SK-N-SH treated with all-trans-retinoic acid at 6 μM for 48 hours (cell line): ENCODE measurements around the gene HOXA4.

Experiments
- BACH2 ChIP-seq: fragments of 250-450 bp; sonication (Bioruptor Pico); IDR thresholded peaks from 2 replicates; pipeline ENCODE4 v1.9.0; 2021; ENCODE audit warnings: mild to moderate bottlenecking, borderline replicate concordance
- TSHZ2 ChIP-seq: fragments of 250-450 bp; sonication (Bioruptor Pico); IDR thresholded peaks from 2 replicates; pipeline ENCODE4 v1.5.0; 2020; ENCODE audit warnings: mild to moderate bottlenecking, moderate library complexity
- ZFP3 ChIP-seq: fragments of 250-450 bp; sonication (Bioruptor Pico); IDR thresholded peaks from 2 replicates; pipeline ENCODE4 v1.5.0; 2020; ENCODE audit warnings: mild to moderate bottlenecking, moderate library complexity
- ZNF565 ChIP-seq: fragments of 450-650 bp; formaldehyde crosslinking; conservative IDR thresholded peaks from 2 replicates; pipeline ENCODE4 v1.5.0; 2020; ENCODE audit warnings: low read depth, mild to moderate bottlenecking, moderate library complexity
- ZNF8 ChIP-seq: fragments of 450-650 bp; formaldehyde crosslinking; IDR thresholded peaks from 2 replicates; pipeline ENCODE4 v1.5.0; 2020; ENCODE audit warnings: mild to moderate bottlenecking, moderate library complexity
- TF ChIP-seq, protein P1 (sequence below): fragments of 250-450 bp; sonication (Bioruptor Pico); IDR thresholded peaks from 2 replicates; pipeline ENCODE4 v1.8.0; 2020; ENCODE audit warnings: mild to moderate bottlenecking, moderate library complexity, borderline replicate concordance
- TF ChIP-seq, protein P2 (sequence below): fragments of 250-450 bp; sonication (Bioruptor Pico); IDR thresholded peaks from 2 replicates; pipeline ENCODE4 v1.5.1; 2021; ENCODE audit warnings: mild to moderate bottlenecking, moderate library complexity
- TF ChIP-seq, protein P3 (sequence below): fragments of 250-450 bp; sonication (Bioruptor Pico); IDR thresholded peaks from 2 replicates; pipeline ENCODE4 v1.5.1; 2020; ENCODE audit warnings: low read depth, mild to moderate bottlenecking, moderate library complexity

GRCh38 chr7:27140126-27140857, 9.7 kb upstream of the HOXA4 start:
- TF ChIP-seq BACH2 (CRISPR knock-in tag) (no peak), ZNF8 (CRISPR knock-in tag) (no peak), ZFP3 (CRISPR knock-in tag) (no peak), TSHZ2 (CRISPR knock-in tag) (no peak), ZNF565 (no peak)
- TF ChIP-seq, protein P1, sequence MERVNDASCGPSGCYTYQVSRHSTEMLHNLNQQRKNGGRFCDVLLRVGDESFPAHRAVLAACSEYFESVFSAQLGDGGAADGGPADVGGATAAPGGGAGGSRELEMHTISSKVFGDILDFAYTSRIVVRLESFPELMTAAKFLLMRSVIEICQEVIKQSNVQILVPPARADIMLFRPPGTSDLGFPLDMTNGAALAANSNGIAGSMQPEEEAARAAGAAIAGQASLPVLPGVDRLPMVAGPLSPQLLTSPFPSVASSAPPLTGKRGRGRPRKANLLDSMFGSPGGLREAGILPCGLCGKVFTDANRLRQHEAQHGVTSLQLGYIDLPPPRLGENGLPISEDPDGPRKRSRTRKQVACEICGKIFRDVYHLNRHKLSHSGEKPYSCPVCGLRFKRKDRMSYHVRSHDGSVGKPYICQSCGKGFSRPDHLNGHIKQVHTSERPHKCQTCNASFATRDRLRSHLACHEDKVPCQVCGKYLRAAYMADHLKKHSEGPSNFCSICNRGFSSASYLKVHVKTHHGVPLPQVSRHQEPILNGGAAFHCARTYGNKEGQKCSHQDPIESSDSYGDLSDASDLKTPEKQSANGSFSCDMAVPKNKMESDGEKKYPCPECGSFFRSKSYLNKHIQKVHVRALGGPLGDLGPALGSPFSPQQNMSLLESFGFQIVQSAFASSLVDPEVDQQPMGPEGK, result no peak
- TF ChIP-seq, protein P2, sequence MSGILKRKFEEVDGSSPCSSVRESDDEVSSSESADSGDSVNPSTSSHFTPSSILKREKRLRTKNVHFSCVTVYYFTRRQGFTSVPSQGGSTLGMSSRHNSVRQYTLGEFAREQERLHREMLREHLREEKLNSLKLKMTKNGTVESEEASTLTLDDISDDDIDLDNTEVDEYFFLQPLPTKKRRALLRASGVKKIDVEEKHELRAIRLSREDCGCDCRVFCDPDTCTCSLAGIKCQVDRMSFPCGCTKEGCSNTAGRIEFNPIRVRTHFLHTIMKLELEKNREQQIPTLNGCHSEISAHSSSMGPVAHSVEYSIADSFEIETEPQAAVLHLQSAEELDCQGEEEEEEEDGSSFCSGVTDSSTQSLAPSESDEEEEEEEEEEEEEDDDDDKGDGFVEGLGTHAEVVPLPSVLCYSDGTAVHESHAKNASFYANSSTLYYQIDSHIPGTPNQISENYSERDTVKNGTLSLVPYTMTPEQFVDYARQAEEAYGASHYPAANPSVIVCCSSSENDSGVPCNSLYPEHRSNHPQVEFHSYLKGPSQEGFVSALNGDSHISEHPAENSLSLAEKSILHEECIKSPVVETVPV, result no peak
- TF ChIP-seq, protein P3, sequence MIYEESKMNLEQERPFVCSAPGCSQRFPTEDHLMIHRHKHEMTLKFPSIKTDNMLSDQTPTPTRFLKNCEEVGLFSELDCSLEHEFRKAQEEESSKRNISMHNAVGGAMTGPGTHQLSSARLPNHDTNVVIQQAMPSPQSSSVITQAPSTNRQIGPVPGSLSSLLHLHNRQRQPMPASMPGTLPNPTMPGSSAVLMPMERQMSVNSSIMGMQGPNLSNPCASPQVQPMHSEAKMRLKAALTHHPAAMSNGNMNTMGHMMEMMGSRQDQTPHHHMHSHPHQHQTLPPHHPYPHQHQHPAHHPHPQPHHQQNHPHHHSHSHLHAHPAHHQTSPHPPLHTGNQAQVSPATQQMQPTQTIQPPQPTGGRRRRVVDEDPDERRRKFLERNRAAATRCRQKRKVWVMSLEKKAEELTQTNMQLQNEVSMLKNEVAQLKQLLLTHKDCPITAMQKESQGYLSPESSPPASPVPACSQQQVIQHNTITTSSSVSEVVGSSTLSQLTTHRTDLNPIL (CRISPR knock-in tag), result no peak
